ENCODE measurements around the gene NUDT16. TPM values are rescaled to one million over a fixed set of nuclear protein-coding genes. Genes with fewer than 3 reads are reported as not detected.

The NUDT16 gene
- total RNA-seq, 2 donors from 2014 or later, result 25.2 to 26.0 TPM

- no peak for DNase-seq (ENCODE audit: low spot score)
- H3K27ac ChIP-seq, result no peak overlapping the region
- no peak for TF ChIP-seq POLR2A (IDR thresholded peaks at IDR 0.05)
- no peak for TF ChIP-seq POLR2AphosphoS5 (IDR thresholded peaks at IDR 0.05)
- no peak for TF ChIP-seq CTCF (IDR thresholded peaks at IDR 0.05)
Measured at GRCh38 chr3:131432441-131432840, 50.9 kb downstream of the NUDT16 start.

GRCh38 chr3:131435000-131435399, 53.4 kb downstream of the NUDT16 start:
- no peak overlapping the region for H3K4me3 ChIP-seq
- no peaks in the 10 kb centered on the region for H3K27me3 ChIP-seq (replicated peaks; ENCODE audit: insufficient read depth)
- H3K4me1 ChIP-seq (replicated peaks), result no peaks in the 10 kb centered on the region
- no peaks in the 10 kb centered on the region for H3K36me3 ChIP-seq
- intact Hi-C loops (cut with DNase I), result no loop called here
- no peaks in the 10 kb centered on the region for H3K9me3 ChIP-seq
- 100% methylated on average over 1 of the region's 1 CpG for WGBS
- DNase-seq (ENCODE audit: low spot score), result no peak
- H3K27ac ChIP-seq, result no peak overlapping the region
- no peak for TF ChIP-seq POLR2A (IDR thresholded peaks at IDR 0.05)
- no peak for TF ChIP-seq CTCF (IDR thresholded peaks at IDR 0.05)

More at GRCh38 chr3:131432441-131432840, 50.9 kb downstream of the NUDT16 start:
- 30% methylated on average over 3 of the region's 3 CpGs for WGBS
- H3K9me3 ChIP-seq, result no peaks in the 10 kb centered on the region
- no peak overlapping the region for H3K4me3 ChIP-seq
- H3K36me3 ChIP-seq, result no peaks in the 10 kb centered on the region
- H3K4me1 ChIP-seq (replicated peaks), result no peaks in the 10 kb centered on the region
- H3K27me3 ChIP-seq (replicated peaks; ENCODE audit: insufficient read depth), result no peaks in the 10 kb centered on the region
- intact Hi-C loops (cut with DNase I), result no loop called here

Other genes with a start within 250 kb of the NUDT16 start
- gene MRPL3, start 121.2 kb downstream of the NUDT16 start, total RNA-seq, result 10 to 100 TPM; 73.0 to 90.8 TPM

All from prostate gland (tissue), 2 donors.